ENCODE data around the gene ABLIM2.

DNA sequence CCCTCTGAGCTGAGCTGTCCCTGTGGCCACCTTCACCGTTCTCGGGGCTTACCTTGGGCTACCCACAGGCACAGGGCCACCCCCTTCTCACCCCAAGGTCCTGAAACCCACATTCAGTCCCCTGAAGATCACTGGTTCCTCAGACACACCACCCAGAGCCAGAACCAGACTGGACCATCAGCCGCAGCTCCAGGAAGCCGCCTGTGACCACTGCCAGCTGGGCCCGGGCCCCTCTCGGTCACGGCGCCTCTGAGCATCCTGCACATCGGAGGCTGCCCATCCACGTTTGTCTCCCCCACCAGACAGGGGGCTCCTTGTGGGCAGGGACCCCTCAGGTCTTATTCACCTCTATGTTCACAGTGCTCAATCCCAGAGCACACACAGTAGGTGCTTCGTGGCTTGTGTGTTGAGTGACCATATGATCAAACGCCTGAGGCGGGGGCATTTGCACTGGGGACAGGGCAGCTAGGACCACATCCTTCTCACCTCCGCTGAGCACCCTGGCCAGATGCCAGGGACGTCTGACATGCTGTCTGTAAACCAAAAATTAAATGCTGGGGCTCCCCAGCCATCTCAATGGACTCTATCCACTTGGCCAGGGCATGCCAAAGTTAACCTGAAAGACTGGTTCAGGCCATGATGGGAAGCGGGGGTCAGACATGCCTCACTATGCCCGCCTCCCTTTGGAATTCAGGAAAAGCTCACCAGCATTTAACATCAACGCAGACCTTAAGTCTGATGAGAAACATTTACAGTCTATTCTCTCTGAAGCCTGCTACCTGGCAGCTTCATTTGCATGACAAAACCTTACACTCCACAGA is 109.5 kb downstream of the ABLIM2 start:
- TF ChIP-seq, protein P1, sequence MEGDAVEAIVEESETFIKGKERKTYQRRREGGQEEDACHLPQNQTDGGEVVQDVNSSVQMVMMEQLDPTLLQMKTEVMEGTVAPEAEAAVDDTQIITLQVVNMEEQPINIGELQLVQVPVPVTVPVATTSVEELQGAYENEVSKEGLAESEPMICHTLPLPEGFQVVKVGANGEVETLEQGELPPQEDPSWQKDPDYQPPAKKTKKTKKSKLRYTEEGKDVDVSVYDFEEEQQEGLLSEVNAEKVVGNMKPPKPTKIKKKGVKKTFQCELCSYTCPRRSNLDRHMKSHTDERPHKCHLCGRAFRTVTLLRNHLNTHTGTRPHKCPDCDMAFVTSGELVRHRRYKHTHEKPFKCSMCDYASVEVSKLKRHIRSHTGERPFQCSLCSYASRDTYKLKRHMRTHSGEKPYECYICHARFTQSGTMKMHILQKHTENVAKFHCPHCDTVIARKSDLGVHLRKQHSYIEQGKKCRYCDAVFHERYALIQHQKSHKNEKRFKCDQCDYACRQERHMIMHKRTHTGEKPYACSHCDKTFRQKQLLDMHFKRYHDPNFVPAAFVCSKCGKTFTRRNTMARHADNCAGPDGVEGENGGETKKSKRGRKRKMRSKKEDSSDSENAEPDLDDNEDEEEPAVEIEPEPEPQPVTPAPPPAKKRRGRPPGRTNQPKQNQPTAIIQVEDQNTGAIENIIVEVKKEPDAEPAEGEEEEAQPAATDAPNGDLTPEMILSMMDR (IDR thresholded peaks at IDR 0.05) = no peak
- no peak for TF ChIP-seq POLR2A (IDR thresholded peaks at IDR 0.05)

All from body of pancreas (tissue), 4 donors.